ENCODE data around the gene DAW1. TPM values are rescaled to one million over a fixed set of nuclear protein-coding genes. Genes with fewer than 3 reads are reported as not detected.
A peak's percentile ranks its signal among the peaks of the same experiment; 100 is the strongest.
"Not testable (repeated sequence)": the region's sequence is repeated elsewhere in the genome, so short reads cannot be mapped to it uniquely, and the experiment has no call there.

The DAW1 gene
- 0.16 TPM in 2 replicates for total RNA-seq (2014; rRNA removed; shearing (Covaris generic))

DNA sequence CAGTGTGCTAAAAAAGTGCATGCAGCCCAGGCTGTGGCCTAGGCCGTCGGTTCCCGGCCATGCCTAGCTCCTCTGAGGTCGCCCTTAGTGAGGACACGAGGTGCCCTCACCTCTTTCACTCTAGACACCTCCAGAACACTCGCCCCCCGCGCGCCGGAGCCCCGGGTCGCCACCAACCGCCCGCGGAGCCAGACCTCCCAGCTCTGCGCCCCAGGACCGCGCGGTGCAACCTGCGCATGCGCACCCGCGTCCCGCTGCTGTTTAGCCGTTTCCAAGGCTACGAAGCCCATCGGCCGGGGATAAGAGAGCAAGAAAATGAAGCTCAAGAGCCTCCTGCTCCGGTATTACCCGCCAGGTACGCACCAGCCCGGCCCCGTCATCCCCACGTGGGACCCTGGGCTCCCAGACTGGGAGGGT, at the start of gene DAW1:
Gene DAW1, plus strand, starts transcription at position 257 of the 417 bp plus-strand sequence. Its CDS starts 59 bp downstream, at position 316.
- no peaks in the 10 kb centered on the region for H3K36me3 ChIP-seq
- peaks cover 10% of the 10 kb centered on the region for H3K4me1 ChIP-seq (replicated peaks)
- no peaks in the 10 kb centered on the region for H3K9me3 ChIP-seq (replicated peaks)
- peak within 1 kb of the TSS; percentile 21 for H3K4me3 ChIP-seq
- no peaks in the 10 kb centered on the region for H3K27me3 ChIP-seq (replicated peaks)
- DNase-seq (ENCODE audit: low read depth in 1 of 2, low spot score in 2 of 2): peak; percentile 49 to 68
- peak within 1 kb of the TSS; percentile 52 for H3K27ac ChIP-seq

DNA sequence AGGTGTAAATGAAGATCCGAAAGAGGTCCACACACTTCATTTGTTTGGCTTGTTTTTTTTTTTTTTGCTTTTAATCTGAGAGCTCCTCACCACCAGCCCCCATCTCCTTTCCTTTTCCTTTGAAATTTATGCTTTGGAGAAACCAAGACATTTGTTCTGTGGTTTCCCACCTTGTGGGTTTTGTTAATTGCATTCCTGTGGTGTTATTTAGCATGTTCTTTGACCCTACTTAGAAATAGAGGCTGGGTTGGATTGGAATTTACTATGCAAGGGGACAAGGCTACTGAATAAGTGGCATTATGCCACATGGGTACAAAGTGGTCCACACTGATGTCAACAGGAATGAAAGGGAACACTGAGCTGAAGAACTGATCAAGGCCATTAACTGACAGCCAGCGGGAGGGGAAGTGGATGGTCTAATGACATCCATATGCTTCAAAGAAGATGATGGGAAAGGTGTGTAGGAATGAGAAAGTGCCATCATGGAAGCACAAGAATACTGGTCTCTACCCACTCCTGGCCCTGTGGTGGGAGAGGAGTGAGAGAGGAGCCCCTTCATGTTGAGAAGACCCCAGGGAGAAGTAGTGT, 48.9 kb upstream of the DAW1 start:
- Histone ChIP-seq H3K27me3 (replicated peaks) (no peaks in the 10 kb centered on the region), H3K36me3 (no peaks in the 10 kb centered on the region), H3K9me3 (replicated peaks) (no peaks in the 10 kb centered on the region), H3K4me1 (replicated peaks) (peaks cover 34% of the 10 kb centered on the region), H3K4me3 (no peak overlapping the region), H3K27ac (no peak overlapping the region)
- peak in 1 of 2 experiments; percentile 22 for DNase-seq (ENCODE audit: low read depth in 1 of 2, low spot score in 2 of 2)

GRCh38 chr2:227823922-227824321, 47.5 kb upstream of the DAW1 start:
- no peaks in the 10 kb centered on the region for H3K9me3 ChIP-seq (replicated peaks)
- no peak overlapping the region for H3K4me3 ChIP-seq
- H3K27me3 ChIP-seq (replicated peaks): no peaks in the 10 kb centered on the region
- peaks cover 22% of the 10 kb centered on the region for H3K4me1 ChIP-seq (replicated peaks)
- no peaks in the 10 kb centered on the region for H3K36me3 ChIP-seq
- DNase-seq (ENCODE audit: low read depth in 1 of 2, low spot score in 2 of 2): no peak
- H3K27ac ChIP-seq: no peak overlapping the region

DNA sequence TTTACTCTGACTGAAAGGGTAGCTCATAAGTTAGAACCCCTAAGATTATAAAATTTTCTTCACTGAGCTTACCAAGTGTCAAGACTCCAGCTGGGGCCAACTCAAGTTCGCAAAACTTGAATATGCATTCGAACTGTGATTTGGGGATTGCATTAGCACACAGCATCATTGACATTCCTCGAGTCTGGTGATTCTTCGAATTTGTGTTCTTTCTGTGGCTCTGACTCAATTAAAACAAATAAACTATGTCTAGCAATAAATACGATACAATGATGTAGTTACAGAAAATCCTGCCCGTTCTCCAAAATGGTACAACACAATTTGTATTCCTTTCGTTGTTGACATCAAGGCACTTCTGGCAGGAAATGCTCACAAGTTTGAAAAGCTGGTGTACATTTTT, 46.7 kb upstream of the DAW1 start:
- DNase-seq (ENCODE audit: low read depth in 1 of 2, low spot score in 2 of 2): peak in 1 of 2 experiments; percentile 51
- H3K4me3 ChIP-seq: no peak overlapping the region
- no peaks in the 10 kb centered on the region for H3K27me3 ChIP-seq (replicated peaks)
- no peaks in the 10 kb centered on the region for H3K36me3 ChIP-seq
- H3K9me3 ChIP-seq (replicated peaks): no peaks in the 10 kb centered on the region
- H3K27ac ChIP-seq: no peak overlapping the region
- peaks cover 17% of the 10 kb centered on the region for H3K4me1 ChIP-seq (replicated peaks)

DNA sequence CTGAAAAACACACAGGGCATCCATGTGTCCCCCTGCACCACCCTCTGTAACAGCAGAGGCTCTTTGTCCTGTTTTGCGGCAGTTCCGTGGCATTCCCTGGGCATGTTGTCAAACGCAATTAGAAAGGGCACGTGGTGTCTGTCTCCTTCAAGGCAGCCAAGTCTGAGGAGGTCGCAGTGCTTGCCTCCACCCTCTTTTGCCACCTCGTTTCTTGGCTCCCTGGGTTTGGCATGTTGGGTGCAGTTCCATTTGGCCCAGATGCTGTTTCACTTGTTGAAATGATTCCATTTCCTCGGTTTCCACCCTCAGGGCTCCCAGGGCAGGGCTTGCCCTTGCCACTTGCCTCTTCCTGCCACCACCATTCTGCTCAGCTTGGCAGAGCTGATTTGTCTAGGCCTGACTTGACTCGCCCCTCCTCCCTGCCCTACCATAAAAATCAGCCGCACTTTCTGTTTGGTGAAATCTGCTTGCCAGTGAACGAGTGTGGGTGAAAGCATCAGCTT, 45.4 kb upstream of the DAW1 start:
- H3K4me3 ChIP-seq: no peak overlapping the region
- H3K36me3 ChIP-seq: no peaks in the 10 kb centered on the region
- H3K4me1 ChIP-seq (replicated peaks): peaks cover 17% of the 10 kb centered on the region
- no peaks in the 10 kb centered on the region for H3K9me3 ChIP-seq (replicated peaks)
- no peaks in the 10 kb centered on the region for H3K27me3 ChIP-seq (replicated peaks)
- H3K27ac ChIP-seq: no peak overlapping the region
- DNase-seq (ENCODE audit: low read depth in 1 of 2, low spot score in 2 of 2): no peak

DNA sequence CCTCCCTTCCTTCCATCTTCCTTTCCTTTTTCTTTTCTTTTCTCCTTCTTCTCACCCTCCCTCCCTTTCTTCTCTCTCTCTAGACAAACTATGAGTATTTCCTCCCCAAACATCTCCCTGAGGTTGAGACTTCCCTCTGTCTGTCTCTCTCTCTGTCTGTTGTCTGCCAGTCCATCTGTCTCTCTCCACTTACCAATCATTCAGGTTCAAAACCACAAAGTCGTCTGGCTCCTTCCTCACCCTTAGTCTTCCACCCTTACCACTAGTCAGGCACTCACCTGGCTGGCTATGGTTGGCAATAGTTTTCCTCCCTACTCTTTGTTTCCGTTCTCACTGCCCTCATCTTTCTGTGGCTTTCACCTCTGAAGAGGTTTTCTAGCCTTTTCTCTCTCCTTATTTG, 44.9 kb upstream of the DAW1 start:
- no peaks in the 10 kb centered on the region for H3K27me3 ChIP-seq (replicated peaks)
- H3K9me3 ChIP-seq (replicated peaks): no peaks in the 10 kb centered on the region
- no peak for DNase-seq (ENCODE audit: low read depth in 1 of 2, low spot score in 2 of 2)
- H3K36me3 ChIP-seq: no peaks in the 10 kb centered on the region
- no peak overlapping the region for H3K4me3 ChIP-seq
- H3K4me1 ChIP-seq (replicated peaks): peaks cover 15% of the 10 kb centered on the region
- no peak overlapping the region for H3K27ac ChIP-seq

GRCh38 chr2:227827143-227827542, 44.3 kb upstream of the DAW1 start:
- Histone ChIP-seq H3K27me3 (replicated peaks) (no peaks in the 10 kb centered on the region), H3K9me3 (replicated peaks) (no peaks in the 10 kb centered on the region), H3K27ac (no peak overlapping the region), H3K4me1 (replicated peaks) (peaks cover 14% of the 10 kb centered on the region), H3K4me3 (no peak overlapping the region), H3K36me3 (no peaks in the 10 kb centered on the region)
- DNase-seq (ENCODE audit: low read depth in 1 of 2, low spot score in 2 of 2): no peak

GRCh38 chr2:227828477-227828912, 42.9 kb upstream of the DAW1 start:
- Histone ChIP-seq H3K27me3 (replicated peaks) (no peaks in the 10 kb centered on the region), H3K4me3 (no peak overlapping the region), H3K27ac (no peak overlapping the region), H3K4me1 (replicated peaks) (peaks cover 11% of the 10 kb centered on the region), H3K36me3 (no peaks in the 10 kb centered on the region), H3K9me3 (replicated peaks) (no peaks in the 10 kb centered on the region)
- DNase-seq (ENCODE audit: low read depth in 1 of 2, low spot score in 2 of 2): no peak

- Histone ChIP-seq H3K27me3 (replicated peaks) (no peaks in the 10 kb centered on the region), H3K4me3 (no peak overlapping the region), H3K4me1 (replicated peaks) (peaks cover 10% of the 10 kb centered on the region), H3K36me3 (no peaks in the 10 kb centered on the region), H3K9me3 (replicated peaks) (no peaks in the 10 kb centered on the region), H3K27ac (no peak overlapping the region)
- DNase-seq (ENCODE audit: low read depth in 1 of 2, low spot score in 2 of 2): no peak
Measured at GRCh38 chr2:227829337-227829736, 42.1 kb upstream of the DAW1 start.

GRCh38 chr2:227834423-227834822, 37.0 kb upstream of the DAW1 start:
- no peak for DNase-seq (ENCODE audit: low read depth in 1 of 2, low spot score in 2 of 2)
- Histone ChIP-seq H3K4me3 (no peak overlapping the region), H3K27me3 (replicated peaks) (no peaks in the 10 kb centered on the region)

DNA sequence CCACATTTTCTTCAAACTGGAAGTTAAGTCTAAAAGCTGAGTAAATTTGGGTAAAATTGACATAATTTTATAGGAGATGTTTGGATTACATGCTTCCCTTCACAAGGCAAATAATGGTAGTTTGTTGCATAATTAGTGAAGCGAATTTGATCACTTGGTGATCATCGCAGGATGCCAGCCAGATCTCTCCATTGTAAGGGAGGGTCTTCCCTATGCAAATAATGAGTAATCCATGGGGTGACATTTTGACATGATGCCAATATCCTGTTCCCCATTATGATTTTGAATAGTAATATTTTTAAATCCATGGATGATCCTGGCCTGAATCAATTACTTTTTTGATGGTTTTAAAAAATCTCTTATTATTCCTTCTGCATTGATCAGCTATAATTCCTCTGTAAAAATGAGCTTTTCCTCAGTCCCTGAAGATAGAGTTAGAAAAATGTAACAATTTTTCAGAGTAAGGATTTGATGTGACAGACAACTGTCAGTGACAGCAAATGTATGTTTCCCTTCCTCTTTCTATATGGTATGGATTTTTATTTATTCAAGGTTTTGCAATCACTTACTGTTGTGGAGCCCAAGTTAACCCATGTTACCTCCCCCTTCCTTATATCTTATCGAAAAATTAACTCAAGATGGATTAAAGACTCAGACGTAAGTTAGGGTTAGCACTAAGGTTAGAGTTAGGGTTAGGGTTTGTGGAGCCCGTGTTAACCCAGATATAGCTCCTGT, 36.3 kb upstream of the DAW1 start:
- Histone ChIP-seq H3K4me1 (replicated peaks) (peaks cover 7% of the 10 kb centered on the region), H3K9me3 (replicated peaks) (no peaks in the 10 kb centered on the region), H3K27me3 (replicated peaks) (no peaks in the 10 kb centered on the region), H3K4me3 (no peak overlapping the region), H3K36me3 (no peaks in the 10 kb centered on the region), H3K27ac (no peak overlapping the region)
- DNase-seq (ENCODE audit: low read depth in 1 of 2, low spot score in 2 of 2): no peak

More at GRCh38 chr2:227834423-227834822, 37.0 kb upstream of the DAW1 start:
- H3K9me3 ChIP-seq (replicated peaks): no peaks in the 10 kb centered on the region
- H3K36me3 ChIP-seq: no peaks in the 10 kb centered on the region
- no peak overlapping the region for H3K27ac ChIP-seq
- peaks cover 3% of the 10 kb centered on the region for H3K4me1 ChIP-seq (replicated peaks)

GRCh38 chr2:227839339-227840129, 31.9 kb upstream of the DAW1 start:
- H3K4me3 ChIP-seq; H3K36me3 ChIP-seq; H3K27ac ChIP-seq; H3K27me3 ChIP-seq (replicated peaks); H3K9me3 ChIP-seq (replicated peaks); DNase-seq (ENCODE audit: low read depth in 1 of 2, low spot score in 2 of 2): not testable (repeated sequence)
- H3K4me1 ChIP-seq (replicated peaks): peaks cover 19% of the 10 kb centered on the region

DNA sequence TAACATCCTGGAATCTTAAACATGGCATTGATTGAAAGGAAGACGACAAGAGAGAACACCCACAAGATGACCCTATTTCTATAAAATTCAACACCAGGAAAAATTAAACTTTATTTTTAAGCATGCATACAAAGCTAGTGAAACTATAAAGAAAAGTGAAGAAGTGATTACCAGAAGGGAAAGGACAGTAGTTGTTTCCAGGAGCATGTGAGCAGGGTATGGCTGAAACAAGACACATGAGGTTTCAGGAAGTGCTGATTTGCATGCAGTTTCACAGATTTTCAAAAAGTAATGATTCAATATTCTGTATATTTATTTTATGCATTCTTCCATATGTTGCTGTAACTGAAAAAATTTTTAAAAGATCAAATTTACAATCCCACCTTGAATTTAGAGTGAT, 24.6 kb upstream of the DAW1 start:
- Histone ChIP-seq H3K4me3 (no peak overlapping the region), H3K9me3 (replicated peaks) (0 out of 2 replicates have a peak, but pooled peaks cover 3% of the 10 kb centered on the region), H3K27ac (peak overlapping the region; percentile 73), H3K4me1 (replicated peaks) (peaks cover 24% of the 10 kb centered on the region), H3K27me3 (replicated peaks) (no peaks in the 10 kb centered on the region), H3K36me3 (no peaks in the 10 kb centered on the region)
- no peak for DNase-seq (ENCODE audit: low read depth in 1 of 2, low spot score in 2 of 2)

GRCh38 chr2:227848146-227848545, 23.3 kb upstream of the DAW1 start:
- Histone ChIP-seq H3K4me3 (no peak overlapping the region), H3K36me3 (no peaks in the 10 kb centered on the region), H3K27ac (no peak overlapping the region), H3K9me3 (replicated peaks) (no peaks in the 10 kb centered on the region), H3K4me1 (replicated peaks) (peaks cover 22% of the 10 kb centered on the region), H3K27me3 (replicated peaks) (no peaks in the 10 kb centered on the region)
- no peak for DNase-seq (ENCODE audit: low read depth in 1 of 2, low spot score in 2 of 2)
